ENCODE results near the gene HCLS1.

- TF ChIP-seq, protein P1, sequence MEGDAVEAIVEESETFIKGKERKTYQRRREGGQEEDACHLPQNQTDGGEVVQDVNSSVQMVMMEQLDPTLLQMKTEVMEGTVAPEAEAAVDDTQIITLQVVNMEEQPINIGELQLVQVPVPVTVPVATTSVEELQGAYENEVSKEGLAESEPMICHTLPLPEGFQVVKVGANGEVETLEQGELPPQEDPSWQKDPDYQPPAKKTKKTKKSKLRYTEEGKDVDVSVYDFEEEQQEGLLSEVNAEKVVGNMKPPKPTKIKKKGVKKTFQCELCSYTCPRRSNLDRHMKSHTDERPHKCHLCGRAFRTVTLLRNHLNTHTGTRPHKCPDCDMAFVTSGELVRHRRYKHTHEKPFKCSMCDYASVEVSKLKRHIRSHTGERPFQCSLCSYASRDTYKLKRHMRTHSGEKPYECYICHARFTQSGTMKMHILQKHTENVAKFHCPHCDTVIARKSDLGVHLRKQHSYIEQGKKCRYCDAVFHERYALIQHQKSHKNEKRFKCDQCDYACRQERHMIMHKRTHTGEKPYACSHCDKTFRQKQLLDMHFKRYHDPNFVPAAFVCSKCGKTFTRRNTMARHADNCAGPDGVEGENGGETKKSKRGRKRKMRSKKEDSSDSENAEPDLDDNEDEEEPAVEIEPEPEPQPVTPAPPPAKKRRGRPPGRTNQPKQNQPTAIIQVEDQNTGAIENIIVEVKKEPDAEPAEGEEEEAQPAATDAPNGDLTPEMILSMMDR (conservative IDR thresholded peaks at IDR 0.05), result no peak
- peak; percentile 25; the same call in 1 of the 2 replicates for TF ChIP-seq ZFX (IDR thresholded peaks at IDR 0.05)
These were observed 41.0 kb downstream of the HCLS1 start for GRCh38 chr3:121619691-121620090.

All from C4-2B (cell line).